A673 (cell line): Measurements from ENCODE around the gene LIME1.

ENCODE experiments used
- CTCF ChIP-seq: fragments of 300-800, 200-600 bp; sonication (generic); conservative IDR thresholded peaks from 2 replicates; pipeline ENCODE4 v1.5.1; 2017; ENCODE audit warnings: low read depth, mild to moderate bottlenecking, antibody characterized with exemption, low read length, moderate library complexity, mixed read lengths
- EZH2 ChIP-seq: fragments of 200-600 bp; sonication (generic); IDR thresholded peaks from 2 replicates; pipeline ENCODE4 v1.6.1; 2017; ENCODE audit warnings: borderline replicate concordance, low read depth, mild to moderate bottlenecking, mixed read lengths, antibody characterized with exemption, low read length; ENCODE audit not compliant: poor library complexity, severe bottlenecking

GRCh38 chr20:63687419-63688178 lies 48.9 kb upstream of the LIME1 start:
- TF ChIP-seq CTCF (no peak), EZH2 (no peak)
